ENCODE results near the gene HOXB4.

DNA sequence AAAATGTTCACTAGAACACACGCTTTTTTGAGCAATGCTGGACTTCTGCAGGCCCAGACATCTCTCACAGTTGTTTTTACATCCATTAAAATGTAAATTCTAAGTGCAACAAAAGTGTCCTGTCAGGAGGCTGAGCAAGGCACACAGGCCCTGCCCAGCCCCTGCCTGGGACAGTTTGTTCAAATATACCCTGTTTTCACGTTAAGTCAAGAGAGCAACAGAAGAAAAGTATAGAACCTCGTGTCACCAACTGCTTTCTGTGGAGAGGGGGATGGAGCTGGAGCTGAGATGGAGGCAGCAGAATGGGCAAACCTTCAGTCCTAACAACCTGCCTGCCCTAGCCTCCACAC is 28.9 kb downstream of the HOXB4 start:
- TF ChIP-seq, protein P1, sequence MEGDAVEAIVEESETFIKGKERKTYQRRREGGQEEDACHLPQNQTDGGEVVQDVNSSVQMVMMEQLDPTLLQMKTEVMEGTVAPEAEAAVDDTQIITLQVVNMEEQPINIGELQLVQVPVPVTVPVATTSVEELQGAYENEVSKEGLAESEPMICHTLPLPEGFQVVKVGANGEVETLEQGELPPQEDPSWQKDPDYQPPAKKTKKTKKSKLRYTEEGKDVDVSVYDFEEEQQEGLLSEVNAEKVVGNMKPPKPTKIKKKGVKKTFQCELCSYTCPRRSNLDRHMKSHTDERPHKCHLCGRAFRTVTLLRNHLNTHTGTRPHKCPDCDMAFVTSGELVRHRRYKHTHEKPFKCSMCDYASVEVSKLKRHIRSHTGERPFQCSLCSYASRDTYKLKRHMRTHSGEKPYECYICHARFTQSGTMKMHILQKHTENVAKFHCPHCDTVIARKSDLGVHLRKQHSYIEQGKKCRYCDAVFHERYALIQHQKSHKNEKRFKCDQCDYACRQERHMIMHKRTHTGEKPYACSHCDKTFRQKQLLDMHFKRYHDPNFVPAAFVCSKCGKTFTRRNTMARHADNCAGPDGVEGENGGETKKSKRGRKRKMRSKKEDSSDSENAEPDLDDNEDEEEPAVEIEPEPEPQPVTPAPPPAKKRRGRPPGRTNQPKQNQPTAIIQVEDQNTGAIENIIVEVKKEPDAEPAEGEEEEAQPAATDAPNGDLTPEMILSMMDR (IDR thresholded peaks at IDR 0.05 in 2 of 3, conservative IDR thresholded peaks at IDR 0.05 in 1 of 3; ENCODE audit: borderline replicate concordance in 1 of 3, insufficient read depth in 1 of 3, low read depth in 2 of 3, low read length in 2 of 3): no peak
- TF ChIP-seq POLR2A (IDR thresholded peaks at IDR 0.05; ENCODE audit: borderline replicate concordance, extremely low read depth, insufficient read depth, insufficient read length): no peak
